SW 1271 (cell line): ENCODE measurements around the gene LHFPL2.
A peak's percentile ranks its signal among the peaks of the same experiment; 100 is the strongest.

Source experiments
- DNase-seq, 2 experiments: peaks; one replicate each; lab custom pipeline; 2025; lab: John Stamatoyannopoulos, UW

LHFPL2 gene

GRCh38 chr5:78544561-78545201 lies 103.9 kb downstream of the LHFPL2 start:
- no peak for DNase-seq

- DNase-seq, result no peak
Measured at GRCh38 chr5:78543916-78544315, 104.7 kb downstream of the LHFPL2 start.

GRCh38 chr5:78543292-78543691 lies 105.3 kb downstream of the LHFPL2 start:
- no peak for DNase-seq

GRCh38 chr5:78542321-78542840 lies 106.2 kb downstream of the LHFPL2 start:
- DNase-seq, result no peak

GRCh38 chr5:78541086-78541654 lies 107.4 kb downstream of the LHFPL2 start:
- DNase-seq, result no peak

- DNase-seq, result no peak
Measured at GRCh38 chr5:78540335-78541085, 108.1 kb downstream of the LHFPL2 start.

GRCh38 chr5:78538240-78538850 lies 110.2 kb downstream of the LHFPL2 start:
- no peak for DNase-seq

- DNase-seq, result peak in 1 of 2 experiments; percentile 22
Measured at GRCh38 chr5:78537821-78538220, 110.8 kb downstream of the LHFPL2 start.

GRCh38 chr5:78537411-78537810 lies 111.2 kb downstream of the LHFPL2 start:
- no peak for DNase-seq

- DNase-seq, result no peak
Measured at GRCh38 chr5:78536661-78537196, 111.8 kb downstream of the LHFPL2 start.

GRCh38 chr5:78534905-78535200 lies 113.7 kb downstream of the LHFPL2 start:
- no peak for DNase-seq

GRCh38 chr5:78534148-78534904 lies 114.2 kb downstream of the LHFPL2 start:
- DNase-seq, result no peak

GRCh38 chr5:78533356-78533755 lies 115.2 kb downstream of the LHFPL2 start:
- peak in 1 of 2 experiments; percentile 28 for DNase-seq

GRCh38 chr5:78530342-78531096 lies 118.1 kb downstream of the LHFPL2 start:
- no peak for DNase-seq

- DNase-seq, result no peak
Measured at GRCh38 chr5:78527925-78528324, 120.6 kb downstream of the LHFPL2 start.

- peak in 1 of 2 experiments; percentile 41 for DNase-seq
Measured at GRCh38 chr5:78527054-78527859, 121.3 kb downstream of the LHFPL2 start.

- no peak for DNase-seq
Measured at GRCh38 chr5:78526049-78526525, 122.5 kb downstream of the LHFPL2 start.

GRCh38 chr5:78523314-78524193 lies 125.0 kb downstream of the LHFPL2 start:
- no peak for DNase-seq
